Muscle of leg (tissue), 11 donors: ENCODE measurements around the gene NKIRAS1. TPM values are rescaled to one million over a fixed set of nuclear protein-coding genes. Genes with fewer than 3 reads are reported as not detected.
"Not testable (repeated sequence)": the region's sequence is repeated elsewhere in the genome, so short reads cannot be mapped to it uniquely, and the experiment has no call there.

Source experiments
- DNase-seq: peaks from one replicate; pipeline ENCODE4 v3.0.0; 2013
- H3K27ac ChIP-seq: one replicate; pipeline ENCODE4 v1.5.1; 2013; ENCODE audit warnings: mild to moderate bottlenecking, low read length, control low read depth
- H3K27me3 ChIP-seq: one replicate; pipeline ENCODE4 v1.6.1; 2013; ENCODE audit warnings: low read length; ENCODE audit not compliant: control insufficient read depth, insufficient read depth
- H3K36me3 ChIP-seq: one replicate; pipeline ENCODE4 v1.6.1; 2013; ENCODE audit warnings: low read length; ENCODE audit not compliant: control insufficient read depth, insufficient read depth
- H3K4me1 ChIP-seq: one replicate; pipeline ENCODE4 v1.6.1; 2013; ENCODE audit warnings: low read length; ENCODE audit not compliant: control insufficient read depth, insufficient read depth
- H3K4me3 ChIP-seq: one replicate; pipeline ENCODE4 v1.5.1; 2013; ENCODE audit warnings: low read length, control low read depth
- H3K9me3 ChIP-seq: replicated peaks from 2 replicates; pipeline ENCODE4 v1.6.1; 2013; ENCODE audit warnings: low read depth, low read length; ENCODE audit not compliant: control insufficient read depth
- WGBS: methylation state at CpG from one replicate; pipeline ENCODE4 v1.1.5; 2013; ENCODE audit warnings: missing lambda C conversion rate; ENCODE audit not compliant: insufficient coverage; 5-methylcytosine and 5-hydroxymethylcytosine counted together
- polyA plus RNA-seq, 8 donors: library from polyadenylated mRNA; unstranded; fragments of 120-200 nt; gene quantifications; one replicate each; pipeline versions ENCODE4 v1.2.1 to v1.2.3, GENCODE V29; 2013; ENCODE audit warnings: inconsistent platforms in 1 of 8, low replicate concordance in 1 of 8; ENCODE audit not compliant: insufficient read length in 8 of 8, insufficient read depth in 1 of 8
- total RNA-seq: library from RNA; stranded (reverse); fragments of 120-200 nt; gene quantifications from one replicate; pipeline ENCODE4 v1.2.4, GENCODE V29; 2013

Gene NKIRAS1
- total and polyA plus RNA-seq, 9 donors: 10.7 to 14.5 (median 13.0) TPM

- Histone ChIP-seq H3K36me3 (peaks cover 7% of the 10 kb centered on the region), H3K27ac (no peak overlapping the region), H3K27me3 (no peaks in the 10 kb centered on the region), H3K4me3 (no peak overlapping the region), H3K9me3 (no peaks in the 10 kb centered on the region), H3K4me1 (peaks cover 4% of the 10 kb centered on the region)
- no peak for DNase-seq
- no CpG with 5 or more reads among the region's 1 CpG for WGBS
Measured at GRCh38 chr3:23913182-23913581, 3.6 kb downstream of the NKIRAS1 start.

GRCh38 chr3:23912335-23912734 is 4.5 kb downstream of the NKIRAS1 start:
- not testable (repeated sequence) for H3K9me3 ChIP-seq, H3K27ac ChIP-seq, H3K4me3 ChIP-seq, DNase-seq, H3K27me3 ChIP-seq, H3K4me1 ChIP-seq, H3K36me3 ChIP-seq
- WGBS: no CpG with 5 or more reads among the region's 3 CpGs

- no peak for DNase-seq
- Histone ChIP-seq H3K9me3 (no peaks in the 10 kb centered on the region), H3K27ac (no peak overlapping the region), H3K27me3 (no peaks in the 10 kb centered on the region), H3K4me1 (peaks cover 4% of the 10 kb centered on the region), H3K4me3 (no peak overlapping the region), H3K36me3 (peaks cover 4% of the 10 kb centered on the region)
- no CpG with 5 or more reads among the region's 2 CpGs for whole genome bisulfite sequencing
Measured at GRCh38 chr3:23911397-23911796, 5.4 kb downstream of the NKIRAS1 start.

GRCh38 chr3:23909341-23909740 is 7.4 kb downstream of the NKIRAS1 start:
- H3K27ac ChIP-seq: no peak overlapping the region
- peaks cover 5% of the 10 kb centered on the region for H3K36me3 ChIP-seq
- no peaks in the 10 kb centered on the region for H3K4me1 ChIP-seq
- no peak overlapping the region for H3K4me3 ChIP-seq
- WGBS: 93% methylated on average over 3 of the region's 7 CpGs
- H3K9me3 ChIP-seq: no peaks in the 10 kb centered on the region
- DNase-seq: no peak
- H3K27me3 ChIP-seq: no peaks in the 10 kb centered on the region

- H3K9me3 ChIP-seq: no peaks in the 10 kb centered on the region
- no peak overlapping the region for H3K4me3 ChIP-seq
- no peak overlapping the region for H3K27ac ChIP-seq
- peaks cover 13% of the 10 kb centered on the region for H3K36me3 ChIP-seq
- no peaks in the 10 kb centered on the region for H3K27me3 ChIP-seq
- H3K4me1 ChIP-seq: no peaks in the 10 kb centered on the region
- DNase-seq: no peak
Measured at GRCh38 chr3:23904545-23904944, 12.2 kb downstream of the NKIRAS1 start.

GRCh38 chr3:23900744-23901143 is 16.0 kb downstream of the NKIRAS1 start:
- peaks cover 22% of the 10 kb centered on the region for H3K36me3 ChIP-seq

GRCh38 chr3:23895181-23895580 is 21.6 kb downstream of the NKIRAS1 start:
- no peak overlapping the region for H3K27ac ChIP-seq
- H3K9me3 ChIP-seq: no peaks in the 10 kb centered on the region
- H3K27me3 ChIP-seq: no peaks in the 10 kb centered on the region
- H3K4me1 ChIP-seq: no peaks in the 10 kb centered on the region
- no peak overlapping the region for H3K4me3 ChIP-seq
- H3K36me3 ChIP-seq: peaks cover 24% of the 10 kb centered on the region
- no peak for DNase-seq
- 87% methylated on average over 4 of the region's 4 CpGs for WGBS

More at GRCh38 chr3:23900744-23901143, 16.0 kb downstream of the NKIRAS1 start:
- no peak overlapping the region for H3K27ac ChIP-seq
- WGBS: 91% methylated on average over 5 of the region's 6 CpGs
- no peak overlapping the region for H3K4me3 ChIP-seq
- no peaks in the 10 kb centered on the region for H3K9me3 ChIP-seq
- no peak for DNase-seq
- no peaks in the 10 kb centered on the region for H3K27me3 ChIP-seq
- H3K4me1 ChIP-seq: no peaks in the 10 kb centered on the region

GRCh38 chr3:23894254-23895061 is 22.3 kb downstream of the NKIRAS1 start:
- peaks cover 19% of the 10 kb centered on the region for H3K36me3 ChIP-seq
- H3K27me3 ChIP-seq: no peaks in the 10 kb centered on the region
- DNase-seq: no peak
- no peaks in the 10 kb centered on the region for H3K4me1 ChIP-seq
- no peaks in the 10 kb centered on the region for H3K9me3 ChIP-seq
- no peak overlapping the region for H3K4me3 ChIP-seq
- 78% methylated on average over 6 of the region's 8 CpGs for WGBS
- H3K27ac ChIP-seq: no peak overlapping the region

GRCh38 chr3:23889950-23890349 is 26.8 kb downstream of the NKIRAS1 start:
- Histone ChIP-seq H3K9me3 (no peaks in the 10 kb centered on the region), H3K27ac (no peak overlapping the region), H3K36me3 (peaks cover 10% of the 10 kb centered on the region), H3K4me1 (no peaks in the 10 kb centered on the region), H3K27me3 (no peaks in the 10 kb centered on the region), H3K4me3 (no peak overlapping the region)
- 100% methylated on average over 1 of the region's 5 CpGs for WGBS
- DNase-seq: no peak

GRCh38 chr3:23889386-23889785 is 27.4 kb downstream of the NKIRAS1 start:
- H3K4me1 ChIP-seq: no peaks in the 10 kb centered on the region
- peaks cover 5% of the 10 kb centered on the region for H3K36me3 ChIP-seq
- no peak overlapping the region for H3K27ac ChIP-seq
- H3K9me3 ChIP-seq: no peaks in the 10 kb centered on the region
- H3K27me3 ChIP-seq: no peaks in the 10 kb centered on the region
- WGBS: no CpG with 5 or more reads among the region's 2 CpGs
- no peak overlapping the region for H3K4me3 ChIP-seq
- no peak for DNase-seq
